ENCODE data around the gene SKIC3.

SKIC3 gene

DNA sequence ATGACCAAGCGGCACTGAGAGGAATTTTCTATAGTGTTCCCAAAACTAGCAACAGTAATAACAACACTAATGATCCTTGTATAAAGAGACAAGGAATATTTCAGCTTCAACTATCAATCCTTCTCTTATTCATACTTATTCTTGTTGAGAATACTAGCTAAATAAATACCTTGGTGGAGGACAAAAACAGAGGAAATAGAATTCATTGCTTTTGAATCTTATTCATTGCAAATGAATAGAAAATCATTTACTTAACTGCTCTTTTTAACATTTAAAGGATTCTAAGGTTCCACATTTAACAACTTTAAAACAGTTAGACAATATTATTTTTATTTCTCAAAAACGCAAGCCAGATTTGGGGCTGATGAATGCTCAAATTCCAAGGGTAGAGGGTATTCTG, 22.4 kb downstream of the SKIC3 start:
- Histone ChIP-seq H3K9me2 (replicated peaks; ENCODE audit: insufficient read depth, low read length) (no peaks in the 10 kb centered on the region), H3K9me3 (replicated peaks; ENCODE audit: insufficient read depth, low read length) (no peaks in the 10 kb centered on the region), H3K79me2 (ENCODE audit: low read length) (peaks cover 3% of the 10 kb centered on the region; the same call in 1 of the 2 replicates), H3K27me3 (replicated peaks; ENCODE audit: insufficient read depth, low read length) (no peaks in the 10 kb centered on the region), H3K4me3 (ENCODE audit: low read length) (no peak overlapping the region), H3K4me1 (ENCODE audit: low read length) (no peaks in the 10 kb centered on the region), H4K20me1 (ENCODE audit: insufficient read depth, low read length) (no peaks in the 10 kb centered on the region), H3F3A (ENCODE audit: insufficient read depth, low read length) (no peaks in the 10 kb centered on the region), H3K9ac (ENCODE audit: low read length) (no peak overlapping the region), H2AFZ (ENCODE audit: low read length) (no peak overlapping the region), H3K4me2 (ENCODE audit: low read depth, low read length) (no peak overlapping the region), H3K36me3 (replicated peaks; ENCODE audit: insufficient read depth, low read length) (peaks cover 9% of the 10 kb centered on the region; the same call in 1 of the 2 replicates), H3K27ac (ENCODE audit: low read length) (no peak overlapping the region)
- no peak for TF ChIP-seq EZH2phosphoT487 (IDR thresholded peaks at IDR 0.05; ENCODE audit: low read length)
- TF ChIP-seq EZH2 (optimal IDR thresholded peaks at IDR 0.05; ENCODE audit: low read depth, low read length), result no peak
- no peak for TF ChIP-seq CTCF (IDR thresholded peaks at IDR 0.05; ENCODE audit: low read length)
- no peak for DNase-seq

DNA sequence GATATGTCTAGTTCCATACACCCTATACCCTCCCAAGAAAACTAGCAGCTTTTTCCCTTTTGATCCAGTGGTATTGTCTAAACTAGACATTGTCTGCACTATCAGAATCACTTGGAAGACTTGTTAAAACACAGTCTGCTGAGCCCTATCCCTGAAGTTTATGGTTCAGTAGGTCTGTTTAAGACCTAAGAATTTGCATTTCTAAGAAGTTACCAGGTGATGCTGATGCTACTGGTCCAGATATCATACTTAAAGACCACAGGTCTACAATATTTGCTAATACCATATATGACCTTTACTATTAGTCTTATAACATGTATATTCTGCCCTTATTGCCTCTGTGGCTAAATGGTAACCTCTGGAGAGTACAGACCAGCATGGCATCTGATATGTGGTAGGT, 23.3 kb downstream of the SKIC3 start:
- Histone ChIP-seq H3K36me3 (replicated peaks; ENCODE audit: insufficient read depth, low read length) (peaks cover 4% of the 10 kb centered on the region; the same call in 1 of the 2 replicates), H3K4me3 (ENCODE audit: low read length) (no peak overlapping the region), H4K20me1 (ENCODE audit: insufficient read depth, low read length) (no peaks in the 10 kb centered on the region), H3K27ac (ENCODE audit: low read length) (no peak overlapping the region), H3K9ac (ENCODE audit: low read length) (no peak overlapping the region), H2AFZ (ENCODE audit: low read length) (no peak overlapping the region), H3K9me3 (replicated peaks; ENCODE audit: insufficient read depth, low read length) (no peaks in the 10 kb centered on the region), H3K4me2 (ENCODE audit: low read depth, low read length) (no peak overlapping the region), H3K79me2 (ENCODE audit: low read length) (no peaks in the 10 kb centered on the region), H3K4me1 (ENCODE audit: low read length) (no peaks in the 10 kb centered on the region), H3K9me2 (replicated peaks; ENCODE audit: insufficient read depth, low read length) (no peaks in the 10 kb centered on the region), H3F3A (ENCODE audit: insufficient read depth, low read length) (no peaks in the 10 kb centered on the region), H3K27me3 (replicated peaks; ENCODE audit: insufficient read depth, low read length) (no peaks in the 10 kb centered on the region)
- no peak for TF ChIP-seq EZH2 (optimal IDR thresholded peaks at IDR 0.05; ENCODE audit: low read depth, low read length)
- no peak for TF ChIP-seq CTCF (IDR thresholded peaks at IDR 0.05; ENCODE audit: low read length)
- TF ChIP-seq EZH2phosphoT487 (IDR thresholded peaks at IDR 0.05; ENCODE audit: low read length), result no peak
- no peak for DNase-seq

DNA sequence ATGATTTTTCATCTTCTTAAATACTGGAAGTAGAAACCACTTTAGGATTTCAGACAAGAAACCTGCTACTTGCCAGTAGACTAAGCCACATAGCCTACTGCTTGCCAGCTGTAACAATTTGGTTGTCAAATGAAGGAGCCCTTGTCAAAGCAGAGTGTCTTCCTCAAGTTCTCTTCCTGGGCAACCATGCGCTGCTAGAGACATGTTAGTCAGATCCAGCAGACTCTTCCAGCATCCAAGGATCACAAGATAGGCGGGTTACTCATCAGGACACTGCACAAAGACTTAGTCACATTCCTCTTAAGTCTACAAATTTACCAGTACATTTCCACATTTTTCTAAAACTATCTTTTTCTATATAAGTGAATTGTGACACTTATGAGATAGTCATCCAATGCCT, 24.4 kb downstream of the SKIC3 start:
- Histone ChIP-seq H3K27me3 (replicated peaks; ENCODE audit: insufficient read depth, low read length) (no peaks in the 10 kb centered on the region), H3K9ac (ENCODE audit: low read length) (no peak overlapping the region), H2AFZ (ENCODE audit: low read length) (no peak overlapping the region), H3K9me2 (replicated peaks; ENCODE audit: insufficient read depth, low read length) (no peaks in the 10 kb centered on the region), H3K79me2 (ENCODE audit: low read length) (no peaks in the 10 kb centered on the region), H3K27ac (ENCODE audit: low read length) (no peak overlapping the region), H3K36me3 (replicated peaks; ENCODE audit: insufficient read depth, low read length) (no peaks in the 10 kb centered on the region; the same call in 1 of the 2 replicates), H3F3A (ENCODE audit: insufficient read depth, low read length) (no peaks in the 10 kb centered on the region), H4K20me1 (ENCODE audit: insufficient read depth, low read length) (no peaks in the 10 kb centered on the region), H3K9me3 (replicated peaks; ENCODE audit: insufficient read depth, low read length) (no peaks in the 10 kb centered on the region), H3K4me1 (ENCODE audit: low read length) (no peaks in the 10 kb centered on the region), H3K4me3 (ENCODE audit: low read length) (no peak overlapping the region), H3K4me2 (ENCODE audit: low read depth, low read length) (no peak overlapping the region)
- DNase-seq, result no peak
- no peak for TF ChIP-seq CTCF (IDR thresholded peaks at IDR 0.05; ENCODE audit: low read length)

Data from MM.1S (cell line).